ENCODE results near the gene LIN28B.

Gene LIN28B

DNA sequence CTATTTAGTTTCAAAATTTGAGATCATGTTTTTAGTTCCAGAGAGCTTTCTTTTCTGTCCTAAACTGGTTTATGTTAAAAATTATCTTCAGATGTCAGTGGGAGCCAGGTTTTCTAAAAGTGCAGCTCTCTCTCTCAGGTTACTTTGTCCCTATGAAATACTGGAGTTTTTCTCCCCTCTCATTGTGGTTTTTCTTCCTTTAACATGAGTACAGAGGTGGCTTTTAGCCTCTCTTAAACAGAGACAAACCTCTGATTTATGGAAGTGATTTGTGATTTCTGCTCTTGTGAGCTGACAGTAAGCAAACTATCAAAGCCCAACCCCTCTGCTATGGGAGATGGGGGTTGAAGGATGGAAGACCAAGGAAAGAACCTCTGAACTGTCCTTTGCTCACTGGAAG, 85.7 kb downstream of the LIN28B start:
- H3K9me3 Mint-ChIP-seq: no peaks in the 10 kb centered on the region
- no peak overlapping the region for H3K27ac Mint-ChIP-seq
- H3K4me3 Mint-ChIP-seq: no peak overlapping the region
- DNase-seq (ENCODE audit: low spot score): no peak
- no peaks in the 10 kb centered on the region for H3K4me1 Mint-ChIP-seq (ENCODE audit: low read depth)
- H3K27me3 Mint-ChIP-seq (ENCODE audit: low read depth): peaks cover 19% of the 10 kb centered on the region
- no peaks in the 10 kb centered on the region for H3K36me3 Mint-ChIP-seq (ENCODE audit: low read depth)

- Mint-ChIP-seq H3K4me1 (ENCODE audit: low read depth) (no peaks in the 10 kb centered on the region), H3K36me3 (ENCODE audit: low read depth) (no peaks in the 10 kb centered on the region), H3K4me3 (no peak overlapping the region), H3K27me3 (ENCODE audit: low read depth) (peaks cover 19% of the 10 kb centered on the region), H3K27ac (no peak overlapping the region), H3K9me3 (no peaks in the 10 kb centered on the region)
- no peak for DNase-seq (ENCODE audit: low spot score)
Measured at GRCh38 chr6:105043979-105044378, 87.1 kb downstream of the LIN28B start.

- peaks cover 19% of the 10 kb centered on the region for H3K27me3 Mint-ChIP-seq (ENCODE audit: low read depth)
- H3K4me3 Mint-ChIP-seq: no peak overlapping the region
- H3K27ac Mint-ChIP-seq: no peak overlapping the region
- H3K9me3 Mint-ChIP-seq: no peaks in the 10 kb centered on the region
- no peak for DNase-seq (ENCODE audit: low spot score)
- no peaks in the 10 kb centered on the region for H3K4me1 Mint-ChIP-seq (ENCODE audit: low read depth)
- H3K36me3 Mint-ChIP-seq (ENCODE audit: low read depth): no peaks in the 10 kb centered on the region
Measured at GRCh38 chr6:105045526-105045925, 88.6 kb downstream of the LIN28B start.

DNA sequence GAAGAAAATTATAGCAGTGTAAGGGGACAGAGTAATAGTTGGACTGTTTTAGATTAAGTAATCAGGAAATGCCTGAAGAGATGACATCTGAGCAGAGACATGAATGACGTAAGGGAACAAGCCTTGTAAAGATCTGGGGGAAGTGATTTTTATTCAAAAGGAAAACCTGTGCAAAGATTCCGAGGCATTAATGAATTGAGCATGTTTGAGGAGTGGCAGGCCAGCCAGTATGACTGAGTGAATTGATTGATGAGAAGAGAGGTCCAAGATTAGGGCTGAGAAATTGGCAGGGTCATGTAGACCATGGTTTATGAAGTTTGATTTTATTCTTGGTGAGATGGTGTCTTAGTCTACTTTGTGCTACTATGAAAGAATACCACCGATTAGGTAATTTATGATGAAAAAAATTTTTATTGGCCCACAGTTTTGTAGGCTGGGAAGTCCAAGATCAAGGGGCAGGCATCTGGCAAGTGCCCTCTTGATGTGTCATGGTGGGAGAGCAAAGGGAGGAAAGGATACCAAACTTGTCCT, 95.1 kb downstream of the LIN28B start:
- Mint-ChIP-seq H3K4me3 (no peak overlapping the region), H3K27me3 (ENCODE audit: low read depth) (peaks cover 10% of the 10 kb centered on the region), H3K9me3 (no peaks in the 10 kb centered on the region), H3K27ac (no peak overlapping the region), H3K36me3 (ENCODE audit: low read depth) (no peaks in the 10 kb centered on the region), H3K4me1 (ENCODE audit: low read depth) (no peaks in the 10 kb centered on the region)
- DNase-seq (ENCODE audit: low spot score): no peak

DNA sequence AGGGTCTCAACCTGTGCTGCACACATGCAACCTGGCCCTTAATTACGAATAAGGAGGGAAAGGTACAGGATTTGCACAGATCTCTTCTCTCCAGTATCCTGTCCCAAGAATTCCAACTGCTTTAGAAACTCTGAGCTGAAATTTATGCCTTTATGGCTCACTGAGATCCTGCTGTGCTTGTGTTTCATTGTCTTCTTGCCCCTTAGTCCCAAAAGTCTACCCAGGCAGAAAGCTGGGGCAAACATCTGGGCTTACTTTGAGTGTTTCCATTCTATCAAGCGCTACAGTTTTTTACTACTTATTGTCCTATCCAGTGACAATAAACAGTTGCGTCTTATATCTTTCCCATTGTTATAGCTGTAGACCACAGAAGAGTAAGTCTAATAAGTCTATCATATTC, 99.7 kb downstream of the LIN28B start:
- H3K4me3 Mint-ChIP-seq: no peak overlapping the region
- no peak for DNase-seq (ENCODE audit: low spot score)
- no peaks in the 10 kb centered on the region for H3K9me3 Mint-ChIP-seq
- no peak overlapping the region for H3K27ac Mint-ChIP-seq
- H3K36me3 Mint-ChIP-seq (ENCODE audit: low read depth): no peaks in the 10 kb centered on the region
- peaks cover 29% of the 10 kb centered on the region for H3K27me3 Mint-ChIP-seq (ENCODE audit: low read depth)
- no peaks in the 10 kb centered on the region for H3K4me1 Mint-ChIP-seq (ENCODE audit: low read depth)

- no peak overlapping the region for H3K27ac Mint-ChIP-seq
- H3K4me3 Mint-ChIP-seq: no peak overlapping the region
- H3K4me1 Mint-ChIP-seq (ENCODE audit: low read depth): no peaks in the 10 kb centered on the region
- no peaks in the 10 kb centered on the region for H3K36me3 Mint-ChIP-seq (ENCODE audit: low read depth)
- DNase-seq (ENCODE audit: low spot score): no peak
- no peaks in the 10 kb centered on the region for H3K9me3 Mint-ChIP-seq
- H3K27me3 Mint-ChIP-seq (ENCODE audit: low read depth): peaks cover 27% of the 10 kb centered on the region
Measured at GRCh38 chr6:105057160-105057559, 100.3 kb downstream of the LIN28B start.

DNA sequence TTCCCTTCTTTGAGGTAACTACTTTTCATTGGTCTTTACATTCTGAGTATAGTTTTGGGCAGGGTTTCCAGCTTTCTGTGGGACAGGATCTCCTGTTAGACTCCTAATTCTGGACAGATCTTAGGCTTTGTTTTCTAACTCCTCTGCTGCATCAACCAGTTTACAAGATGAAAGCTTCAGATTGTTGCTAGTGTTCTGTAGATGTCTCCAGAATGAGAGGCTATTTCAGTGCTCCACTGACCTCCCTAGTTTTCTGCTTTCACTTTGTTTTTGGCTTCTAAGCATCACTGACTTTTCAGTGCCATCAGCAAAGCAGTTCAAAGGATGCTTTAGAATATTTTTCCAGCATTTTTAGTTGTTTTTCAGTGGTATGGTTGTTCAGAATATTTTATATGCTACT, 101.4 kb downstream of the LIN28B start:
- Mint-ChIP-seq H3K4me1 (ENCODE audit: low read depth) (no peaks in the 10 kb centered on the region), H3K9me3 (no peaks in the 10 kb centered on the region), H3K27me3 (ENCODE audit: low read depth) (peaks cover 30% of the 10 kb centered on the region), H3K27ac (no peak overlapping the region), H3K4me3 (no peak overlapping the region), H3K36me3 (ENCODE audit: low read depth) (no peaks in the 10 kb centered on the region)
- no peak for DNase-seq (ENCODE audit: low spot score)

GRCh38 chr6:105058846-105059245, 101.9 kb downstream of the LIN28B start:
- Mint-ChIP-seq H3K27ac (no peak overlapping the region), H3K4me3 (no peak overlapping the region), H3K9me3 (no peaks in the 10 kb centered on the region), H3K36me3 (ENCODE audit: low read depth) (no peaks in the 10 kb centered on the region), H3K27me3 (ENCODE audit: low read depth) (peaks cover 30% of the 10 kb centered on the region), H3K4me1 (ENCODE audit: low read depth) (no peaks in the 10 kb centered on the region)
- DNase-seq (ENCODE audit: low spot score): no peak

- no peaks in the 10 kb centered on the region for H3K36me3 Mint-ChIP-seq (ENCODE audit: low read depth)
- peaks cover 24% of the 10 kb centered on the region for H3K27me3 Mint-ChIP-seq (ENCODE audit: low read depth)
- no peak overlapping the region for H3K4me3 Mint-ChIP-seq
- DNase-seq (ENCODE audit: low spot score): no peak
- H3K27ac Mint-ChIP-seq: no peak overlapping the region
- H3K9me3 Mint-ChIP-seq: no peaks in the 10 kb centered on the region
- H3K4me1 Mint-ChIP-seq (ENCODE audit: low read depth): no peaks in the 10 kb centered on the region
Measured at GRCh38 chr6:105066233-105066632, 109.3 kb downstream of the LIN28B start.

- H3K27me3 Mint-ChIP-seq (ENCODE audit: low read depth): peaks cover 24% of the 10 kb centered on the region
- DNase-seq (ENCODE audit: low spot score): no peak
- H3K4me1 Mint-ChIP-seq (ENCODE audit: low read depth): no peaks in the 10 kb centered on the region
- H3K36me3 Mint-ChIP-seq (ENCODE audit: low read depth): no peaks in the 10 kb centered on the region
- no peaks in the 10 kb centered on the region for H3K9me3 Mint-ChIP-seq
- no peak overlapping the region for H3K4me3 Mint-ChIP-seq
- H3K27ac Mint-ChIP-seq: no peak overlapping the region
Measured at GRCh38 chr6:105066836-105067235, 109.9 kb downstream of the LIN28B start.

GRCh38 chr6:105067329-105067728, 110.4 kb downstream of the LIN28B start:
- H3K27ac Mint-ChIP-seq: no peak overlapping the region
- no peaks in the 10 kb centered on the region for H3K9me3 Mint-ChIP-seq
- no peaks in the 10 kb centered on the region for H3K4me1 Mint-ChIP-seq (ENCODE audit: low read depth)
- no peaks in the 10 kb centered on the region for H3K36me3 Mint-ChIP-seq (ENCODE audit: low read depth)
- peaks cover 22% of the 10 kb centered on the region for H3K27me3 Mint-ChIP-seq (ENCODE audit: low read depth)
- no peak for DNase-seq (ENCODE audit: low spot score)
- no peak overlapping the region for H3K4me3 Mint-ChIP-seq

DNA sequence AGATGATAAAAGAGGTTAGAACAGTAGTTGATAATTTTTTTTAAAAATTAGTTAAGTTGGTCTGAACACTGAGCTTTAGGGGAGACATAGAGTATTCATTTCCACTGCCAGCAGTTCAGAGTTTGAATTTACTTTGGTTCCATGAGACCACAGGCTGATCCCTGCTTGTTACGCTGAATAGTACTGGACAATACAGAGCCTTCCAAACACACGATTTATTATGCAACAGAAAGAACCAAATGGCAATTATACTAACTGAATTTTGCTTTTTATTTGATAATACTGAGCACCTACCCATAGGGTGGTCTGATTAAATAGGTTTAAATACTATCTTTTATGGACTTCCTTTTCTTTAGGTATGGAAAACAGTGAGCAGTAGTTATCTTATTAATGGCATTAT, 111.5 kb downstream of the LIN28B start:
- Mint-ChIP-seq H3K4me3 (no peak overlapping the region), H3K9me3 (no peaks in the 10 kb centered on the region), H3K4me1 (ENCODE audit: low read depth) (no peaks in the 10 kb centered on the region), H3K36me3 (ENCODE audit: low read depth) (no peaks in the 10 kb centered on the region), H3K27ac (no peak overlapping the region), H3K27me3 (ENCODE audit: low read depth) (peaks cover 23% of the 10 kb centered on the region)
- no peak for DNase-seq (ENCODE audit: low spot score)

GRCh38 chr6:105069821-105070445, 113.0 kb downstream of the LIN28B start:
- Mint-ChIP-seq H3K4me3 (no peak overlapping the region), H3K4me1 (ENCODE audit: low read depth) (no peaks in the 10 kb centered on the region), H3K27ac (no peak overlapping the region), H3K27me3 (ENCODE audit: low read depth) (peaks cover 22% of the 10 kb centered on the region), H3K36me3 (ENCODE audit: low read depth) (no peaks in the 10 kb centered on the region), H3K9me3 (no peaks in the 10 kb centered on the region)
- DNase-seq (ENCODE audit: low spot score): no peak

- H3K4me1 Mint-ChIP-seq (ENCODE audit: low read depth): no peaks in the 10 kb centered on the region
- H3K27ac Mint-ChIP-seq: no peak overlapping the region
- no peak for DNase-seq (ENCODE audit: low spot score)
- H3K36me3 Mint-ChIP-seq (ENCODE audit: low read depth): no peaks in the 10 kb centered on the region
- no peak overlapping the region for H3K4me3 Mint-ChIP-seq
- peaks cover 17% of the 10 kb centered on the region for H3K27me3 Mint-ChIP-seq (ENCODE audit: low read depth)
- no peaks in the 10 kb centered on the region for H3K9me3 Mint-ChIP-seq
Measured at GRCh38 chr6:105072798-105073199, 115.9 kb downstream of the LIN28B start.

DNA sequence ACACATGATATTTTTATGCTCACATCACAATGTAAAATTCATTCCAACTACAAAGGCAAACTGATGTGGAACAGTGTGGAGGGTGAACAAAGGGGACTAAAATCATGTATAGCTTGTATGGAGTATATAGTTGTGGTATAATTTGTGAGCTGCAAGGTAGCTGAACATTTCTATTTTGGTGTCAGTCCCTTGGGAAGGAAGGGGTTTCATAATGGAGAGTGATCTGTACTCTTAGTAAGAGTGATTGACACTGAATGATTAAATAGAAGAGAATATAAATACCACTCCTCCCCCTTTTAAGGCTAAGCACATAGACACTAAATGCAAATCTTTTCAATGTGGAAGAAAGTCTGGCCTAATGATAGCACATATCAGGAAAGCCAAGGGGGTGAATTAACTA, 118.3 kb downstream of the LIN28B start:
- Mint-ChIP-seq H3K36me3 (ENCODE audit: low read depth) (no peaks in the 10 kb centered on the region), H3K4me1 (ENCODE audit: low read depth) (no peaks in the 10 kb centered on the region), H3K9me3 (no peaks in the 10 kb centered on the region), H3K27ac (no peak overlapping the region), H3K4me3 (no peak overlapping the region), H3K27me3 (ENCODE audit: low read depth) (peaks cover 21% of the 10 kb centered on the region)
- no peak for DNase-seq (ENCODE audit: low spot score)
